ENCODE results near the gene TUBB1.
A peak's percentile ranks its signal among the peaks of the same experiment; 100 is the strongest.

Gene TUBB1

GRCh38 chr20:59051666-59052185, 32.5 kb downstream of the TUBB1 start:
- H3K4me3 ChIP-seq (ENCODE audit: low read depth, low read length), result no peak overlapping the region
- DNase-seq (ENCODE audit: low read depth), result no peak
- TF ChIP-seq CTCF (IDR thresholded peaks at IDR 0.05; ENCODE audit: low read depth, low read length, missing control alignments), result no peak
- in situ Hi-C loops (cut with HindIII; ENCODE audit: low sequenced_read_pairs), result no loop called here

- DNase-seq (ENCODE audit: low read depth), result no peak
- TF ChIP-seq CTCF (IDR thresholded peaks at IDR 0.05; ENCODE audit: low read depth, low read length, missing control alignments), result peak; percentile 21
- in situ Hi-C loops (cut with HindIII; ENCODE audit: low sequenced_read_pairs), result no loop called here
Observed at GRCh38 chr20:59055302-59055701, 36.1 kb downstream of the TUBB1 start.

GRCh38 chr20:59062081-59062480, 42.9 kb downstream of the TUBB1 start:
- H3K4me3 ChIP-seq (ENCODE audit: low read depth, low read length), result no peak overlapping the region
- in situ Hi-C loops (cut with HindIII; ENCODE audit: low sequenced_read_pairs), result no loop called here
- no peak for DNase-seq (ENCODE audit: low read depth)
- no peak for TF ChIP-seq CTCF (IDR thresholded peaks at IDR 0.05; ENCODE audit: low read depth, low read length, missing control alignments)

More at GRCh38 chr20:59055302-59055701, 36.1 kb downstream of the TUBB1 start:
- no peak overlapping the region for H3K4me3 ChIP-seq (ENCODE audit: low read depth, low read length)

- in situ Hi-C loops (cut with HindIII; ENCODE audit: low sequenced_read_pairs), result no loop called here
- no peak for TF ChIP-seq CTCF (IDR thresholded peaks at IDR 0.05; ENCODE audit: low read depth, low read length, missing control alignments)
- no peak for DNase-seq (ENCODE audit: low read depth)
- H3K4me3 ChIP-seq (ENCODE audit: low read depth, low read length), result no peak overlapping the region
Observed at GRCh38 chr20:59063358-59064213, 44.4 kb downstream of the TUBB1 start.

GRCh38 chr20:59064214-59064722, 45.0 kb downstream of the TUBB1 start:
- no peak overlapping the region for H3K4me3 ChIP-seq (ENCODE audit: low read depth, low read length)
- no peak for DNase-seq (ENCODE audit: low read depth)
- in situ Hi-C loops (cut with HindIII; ENCODE audit: low sequenced_read_pairs), result no loop called here
- no peak for TF ChIP-seq CTCF (IDR thresholded peaks at IDR 0.05; ENCODE audit: low read depth, low read length, missing control alignments)

- H3K4me3 ChIP-seq (ENCODE audit: low read depth, low read length), result no peak overlapping the region
- TF ChIP-seq CTCF (IDR thresholded peaks at IDR 0.05; ENCODE audit: low read depth, low read length, missing control alignments), result no peak
- no peak for DNase-seq (ENCODE audit: low read depth)
- in situ Hi-C loops (cut with HindIII; ENCODE audit: low sequenced_read_pairs), result no loop called here
Observed at GRCh38 chr20:59068534-59068933, 49.3 kb downstream of the TUBB1 start.
